Parathyroid adenoma (tissue), 2 donors: ENCODE data around the gene SOD2.
"Not testable (repeated sequence)": the region's sequence is repeated elsewhere in the genome, so short reads cannot be mapped to it uniquely, and the experiment has no call there.

Experiments used
- H2AFZ ChIP-seq: fragments of 300-600 bp; sonication (generic); one replicate; pipeline ENCODE4 v1.7.0; 2017; ENCODE audit warnings: antibody characterized with exemption, mild to moderate bottlenecking
- H3K27ac ChIP-seq: fragments of 300-600 bp; sonication (generic); one replicate; pipeline ENCODE4 v1.7.0; 2017
- H3K27me3 ChIP-seq: fragments of 300-600 bp; sonication (generic); one replicate; pipeline ENCODE4 v1.7.0; 2017; ENCODE audit warnings: low read length; ENCODE audit not compliant: control insufficient read depth, insufficient read depth
- H3K36me3 ChIP-seq: fragments of 300-600 bp; sonication (generic); one replicate; pipeline ENCODE4 v1.7.0; 2017; ENCODE audit warnings: low read length; ENCODE audit not compliant: control insufficient read depth, insufficient read depth
- H3K4me1 ChIP-seq: fragments of 300-600 bp; sonication (generic); one replicate; pipeline ENCODE4 v1.7.0; 2017; ENCODE audit warnings: control low read depth
- H3K4me2 ChIP-seq: fragments of 300-600 bp; sonication (generic); one replicate; pipeline ENCODE4 v1.7.0; 2017; ENCODE audit warnings: low read length
- H3K4me3 ChIP-seq: fragments of 300-600 bp; sonication (generic); one replicate; pipeline ENCODE4 v1.7.0; 2017; ENCODE audit warnings: low read depth, low read length
- H3K79me2 ChIP-seq: fragments of 300-600 bp; sonication (generic); one replicate; pipeline ENCODE4 v1.7.0; 2017; ENCODE audit warnings: control low read depth
- H3K9ac ChIP-seq: fragments of 300-600 bp; sonication (generic); one replicate; pipeline ENCODE4 v1.7.0; 2017; ENCODE audit warnings: mild to moderate bottlenecking
- H3K9me3 ChIP-seq: fragments of 300-600 bp; sonication (generic); one replicate; pipeline ENCODE4 v1.7.0; 2017; ENCODE audit warnings: low read length; ENCODE audit not compliant: control insufficient read depth
- CTCF ChIP-seq: fragments of 300-600 bp; sonication (generic); IDR thresholded peaks from one replicate; pipeline ENCODE4 v1.7.0; 2017; ENCODE audit warnings: antibody characterized with exemption, mild to moderate bottlenecking
- donor health status: primary hyperparathyroidism.

The SOD2 gene

GRCh38 chr6:159693128-159693893, at the start of gene SOD2:
Gene SOD2, minus strand, starts transcription at chr6:159693241. Its CDS starts 74 bp downstream, at chr6:159693167.
- Histone ChIP-seq H3K9ac (peak within 1 kb of the TSS; percentile 79), H3K79me2 (peaks cover 29% of the 10 kb centered on the region), H3K27me3 (no peaks in the 10 kb centered on the region), H2AFZ (peak within 1 kb of the TSS; percentile 93), H3K4me1 (peaks cover 12% of the 10 kb centered on the region), H3K36me3 (no peaks in the 10 kb centered on the region), H3K9me3 (no peaks in the 10 kb centered on the region), H3K4me3 (peak within 1 kb of the TSS; percentile 93), H3K27ac (peak within 1 kb of the TSS; percentile 96), H3K4me2 (peak within 1 kb of the TSS; percentile 93)
- no peak for TF ChIP-seq CTCF

- Histone ChIP-seq H3K9me3 (no peaks in the 10 kb centered on the region), H2AFZ (no peak overlapping the region), H3K27ac (no peak overlapping the region), H3K4me1 (no peaks in the 10 kb centered on the region), H3K9ac (no peak overlapping the region), H3K36me3 (no peaks in the 10 kb centered on the region), H3K4me2 (no peak overlapping the region), H3K4me3 (no peak overlapping the region), H3K79me2 (peaks cover 38% of the 10 kb centered on the region), H3K27me3 (no peaks in the 10 kb centered on the region)
- TF ChIP-seq CTCF, result no peak
Measured at GRCh38 chr6:159742165-159742564, 49.1 kb upstream of the SOD2 start.

- no peaks in the 10 kb centered on the region for H3K27me3 ChIP-seq
- H3K79me2 ChIP-seq, result peaks cover 44% of the 10 kb centered on the region
- H2AFZ ChIP-seq, result no peak overlapping the region
- no peak overlapping the region for H3K4me3 ChIP-seq
- H3K9me3 ChIP-seq, result no peaks in the 10 kb centered on the region
- no peak overlapping the region for H3K9ac ChIP-seq
- TF ChIP-seq CTCF, result no peak
- H3K4me1 ChIP-seq, result no peaks in the 10 kb centered on the region
- H3K27ac ChIP-seq, result no peak overlapping the region
- no peaks in the 10 kb centered on the region for H3K36me3 ChIP-seq
- H3K4me2 ChIP-seq, result no peak overlapping the region
Measured at GRCh38 chr6:159739341-159739740, 46.3 kb upstream of the SOD2 start.

- no peaks in the 10 kb centered on the region for H3K36me3 ChIP-seq
- peaks cover 48% of the 10 kb centered on the region for H3K79me2 ChIP-seq
- H3K27ac ChIP-seq, result no peak overlapping the region
- H3K4me3 ChIP-seq, result no peak overlapping the region
- H3K27me3 ChIP-seq, result no peaks in the 10 kb centered on the region
- TF ChIP-seq CTCF, result no peak
- H3K4me2 ChIP-seq, result no peak overlapping the region
- H3K9me3 ChIP-seq, result no peaks in the 10 kb centered on the region
- no peak overlapping the region for H3K9ac ChIP-seq
- no peaks in the 10 kb centered on the region for H3K4me1 ChIP-seq
- no peak overlapping the region for H2AFZ ChIP-seq
Measured at GRCh38 chr6:159736908-159737307, 43.9 kb upstream of the SOD2 start.

GRCh38 chr6:159733395-159733794, 40.4 kb upstream of the SOD2 start:
- not testable (repeated sequence) for H3K4me1 ChIP-seq, H3K9ac ChIP-seq, H3K36me3 ChIP-seq, H3K4me3 ChIP-seq, H3K9me3 ChIP-seq, H3K27ac ChIP-seq, H3K27me3 ChIP-seq, H3K4me2 ChIP-seq, H2AFZ ChIP-seq
- H3K79me2 ChIP-seq, result peaks cover 70% of the 10 kb centered on the region

GRCh38 chr6:159732550-159732949, 39.5 kb upstream of the SOD2 start:
- H3K4me2 ChIP-seq, H2AFZ ChIP-seq, H3K4me1 ChIP-seq, H3K27ac ChIP-seq, H3K9ac ChIP-seq, H3K9me3 ChIP-seq, H3K27me3 ChIP-seq, H3K36me3 ChIP-seq, H3K4me3 ChIP-seq: not testable (repeated sequence)
- peaks cover 68% of the 10 kb centered on the region for H3K79me2 ChIP-seq
